Choroid plexus epithelial cell (primary cell): ENCODE results near the gene TBC1D14.

ENCODE experiments used
- DNase-seq: peaks from one replicate; pipeline ENCODE4 v3.0.0-alpha.2; 2010; ENCODE audit warnings: low read depth
- H3K4me3 ChIP-seq: 2 replicates; pipeline ENCODE4 v1.5.1; 2011; ENCODE audit warnings: low read depth, mild to moderate bottlenecking, control low read depth, low read length, moderate library complexity
- CTCF ChIP-seq: conservative IDR thresholded peaks from 2 replicates; pipeline ENCODE4 v1.5.1; 2011; ENCODE audit warnings: low read depth, mild to moderate bottlenecking, control low read depth, inconsistent platforms, low read length, moderate library complexity

The TBC1D14 gene

GRCh38 chr4:7001271-7001670, 91.6 kb downstream of the TBC1D14 start:
- no peak for TF ChIP-seq CTCF
- no peak for DNase-seq
- H3K4me3 ChIP-seq, result no peak overlapping the region

DNA sequence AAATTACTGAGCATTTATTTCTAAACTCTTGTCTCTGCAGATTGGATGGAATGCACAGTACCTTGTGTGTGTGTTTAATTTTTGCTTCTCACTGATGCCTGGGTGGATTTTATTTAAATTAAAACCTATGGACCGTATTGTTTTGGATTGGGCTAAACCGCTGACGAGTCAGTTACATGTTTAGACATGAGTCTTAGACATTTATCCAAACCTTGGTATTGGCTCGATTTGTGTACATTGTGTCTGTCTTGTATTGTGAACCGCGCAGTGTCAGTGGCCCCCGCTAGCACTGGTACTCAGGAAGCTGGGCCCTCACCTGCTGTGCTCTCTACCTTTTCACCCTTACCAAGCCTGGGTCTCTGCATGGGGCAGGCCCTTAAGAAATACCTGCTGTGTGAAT, 92.7 kb downstream of the TBC1D14 start:
- DNase-seq, result no peak
- no peak overlapping the region for H3K4me3 ChIP-seq
- no peak for TF ChIP-seq CTCF

- DNase-seq, result no peak
- no peak for TF ChIP-seq CTCF
- no peak overlapping the region for H3K4me3 ChIP-seq
These were observed 93.7 kb downstream of the TBC1D14 start for GRCh38 chr4:7003176-7003878.

- TF ChIP-seq CTCF, result no peak
- no peak overlapping the region for H3K4me3 ChIP-seq
- no peak for DNase-seq
These were observed 94.2 kb downstream of the TBC1D14 start for GRCh38 chr4:7003879-7004240.

GRCh38 chr4:7004331-7004730, 94.7 kb downstream of the TBC1D14 start:
- H3K4me3 ChIP-seq, result no peak overlapping the region
- no peak for TF ChIP-seq CTCF
- DNase-seq, result no peak

DNA sequence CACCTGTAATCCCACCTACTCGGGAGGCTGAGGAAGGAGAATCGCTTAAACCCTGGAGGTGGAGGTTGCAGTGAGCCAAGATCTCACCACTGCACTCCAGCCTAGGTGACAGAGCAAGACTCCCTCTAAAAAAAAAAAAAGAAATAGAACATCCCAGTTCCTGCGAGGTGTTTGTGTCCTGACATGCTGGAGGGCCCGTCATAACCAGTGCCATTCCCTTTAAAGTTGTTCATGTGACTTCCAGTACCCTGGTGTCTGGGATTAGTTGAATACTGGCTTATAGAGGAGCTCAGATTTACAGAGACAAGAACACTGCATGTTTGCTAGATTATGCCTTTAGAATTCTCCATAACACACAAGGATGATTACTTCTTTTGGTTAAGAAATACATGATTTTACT, 95.9 kb downstream of the TBC1D14 start:
- DNase-seq, result no peak
- H3K4me3 ChIP-seq, result no peak overlapping the region
- no peak for TF ChIP-seq CTCF

DNA sequence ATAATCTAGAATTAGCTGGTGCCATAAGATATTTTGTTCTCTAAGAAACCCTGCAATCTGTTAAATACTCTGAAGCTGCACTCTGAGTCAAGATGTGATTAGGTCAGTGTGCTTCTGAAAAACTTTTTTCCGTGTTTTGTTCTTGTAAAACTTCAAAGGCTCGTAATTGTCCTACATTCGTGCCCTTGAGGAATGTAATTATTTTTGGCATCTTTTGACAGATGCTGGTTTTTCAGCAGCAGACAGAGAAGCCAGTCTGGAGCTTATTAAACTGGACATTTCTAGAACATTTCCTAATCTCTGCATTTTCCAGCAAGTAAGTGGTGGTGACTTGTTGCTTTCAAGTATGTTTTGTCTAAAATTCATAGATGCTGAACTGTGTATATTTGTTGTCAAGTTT, 96.8 kb downstream of the TBC1D14 start:
- no peak overlapping the region for H3K4me3 ChIP-seq
- no peak for DNase-seq
- no peak for TF ChIP-seq CTCF
